HG03159 (cell line): ENCODE measurements around the gene FAP.
A peak's percentile ranks its signal among the peaks of the same experiment; 100 is the strongest.

Experiments used
- ATAC-seq: cut with Tn5 transposase; IDR thresholded peaks from one replicate; pipeline ENCODE4 v1.9.1; 2021; ENCODE audit warnings: mild to moderate bottlenecking, moderate library complexity; ENCODE audit not compliant: unreplicated experiment

FAP gene

DNA sequence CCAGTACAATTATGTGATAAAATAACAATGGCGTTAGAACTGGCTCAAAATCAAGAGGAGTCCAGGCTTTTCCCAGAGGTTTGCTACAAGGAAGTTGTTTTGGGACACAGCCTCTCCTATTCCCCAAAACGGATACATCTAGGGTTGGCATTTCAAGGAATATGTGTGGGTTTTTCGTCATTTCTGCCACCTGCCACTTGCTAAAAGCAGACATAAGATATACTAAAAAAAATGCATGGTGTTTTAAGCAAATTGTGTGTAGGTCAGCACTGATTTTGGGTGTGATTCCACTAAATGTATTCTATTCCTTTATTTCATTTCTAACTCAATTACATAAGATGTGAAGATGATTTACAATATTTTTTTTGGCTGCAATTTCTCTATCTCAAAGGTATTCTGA is 54.8 kb downstream of the FAP start:
- no peak for ATAC-seq

DNA sequence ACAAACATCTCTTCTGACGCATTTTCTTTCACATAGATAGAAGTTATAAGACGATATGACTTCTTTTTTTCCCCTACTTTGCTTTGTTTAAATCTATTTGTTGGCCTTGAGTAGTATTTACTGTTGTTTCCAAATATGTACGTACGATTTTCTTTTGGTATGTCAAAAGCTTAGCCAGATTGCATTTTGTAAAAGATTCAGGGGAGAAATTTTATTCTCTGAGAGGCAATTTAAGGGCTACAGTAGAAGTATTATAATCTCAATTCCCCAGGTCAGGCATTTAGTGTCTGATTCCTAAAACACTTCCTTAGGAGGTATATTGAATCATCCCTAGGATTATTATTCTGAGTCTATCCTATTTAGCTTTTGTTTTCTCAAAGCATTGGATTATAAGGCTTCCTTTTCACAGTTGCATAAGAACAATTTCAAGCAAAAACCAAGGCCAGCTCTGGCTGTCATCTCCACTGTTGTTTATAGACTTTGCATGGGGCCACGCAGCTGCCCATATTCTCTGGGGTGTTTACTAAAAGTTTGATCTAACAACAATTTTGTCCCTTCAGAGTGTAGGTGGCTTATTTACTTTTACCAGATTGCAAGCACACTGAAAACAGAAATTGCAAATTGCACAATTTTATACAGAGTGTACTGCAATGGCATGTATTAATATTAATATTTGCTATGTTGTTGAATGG is 57.6 kb downstream of the FAP start:
- no peak for ATAC-seq

DNA sequence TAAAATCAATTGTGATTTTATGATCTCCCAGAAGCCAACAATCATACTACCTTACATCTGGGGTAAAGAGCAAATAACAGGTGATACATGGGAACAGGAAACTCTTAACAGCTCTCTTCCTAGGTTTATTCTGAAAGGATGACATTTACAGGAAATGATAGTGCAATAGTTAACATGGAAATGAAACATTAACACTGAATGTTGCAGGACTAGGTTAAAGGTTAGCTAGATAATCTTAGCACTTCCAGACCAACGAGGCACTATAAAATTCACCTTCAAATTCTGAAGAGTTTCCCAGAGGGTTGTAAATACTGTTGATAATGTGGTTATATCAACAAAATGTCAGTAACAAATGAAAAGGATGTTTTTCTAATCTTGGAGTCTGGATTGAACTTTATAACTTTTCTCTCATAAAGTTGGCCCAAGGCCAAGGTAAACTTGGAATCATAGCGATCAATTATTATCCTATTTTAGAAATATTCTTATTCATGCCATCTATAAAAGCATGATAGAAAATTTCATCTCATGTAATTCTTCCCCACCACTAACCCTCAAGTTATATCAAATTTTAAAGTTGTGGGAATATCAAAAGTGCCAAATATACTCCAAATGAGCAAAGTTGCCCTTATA is 58.3 kb downstream of the FAP start:
- no peak for ATAC-seq

DNA sequence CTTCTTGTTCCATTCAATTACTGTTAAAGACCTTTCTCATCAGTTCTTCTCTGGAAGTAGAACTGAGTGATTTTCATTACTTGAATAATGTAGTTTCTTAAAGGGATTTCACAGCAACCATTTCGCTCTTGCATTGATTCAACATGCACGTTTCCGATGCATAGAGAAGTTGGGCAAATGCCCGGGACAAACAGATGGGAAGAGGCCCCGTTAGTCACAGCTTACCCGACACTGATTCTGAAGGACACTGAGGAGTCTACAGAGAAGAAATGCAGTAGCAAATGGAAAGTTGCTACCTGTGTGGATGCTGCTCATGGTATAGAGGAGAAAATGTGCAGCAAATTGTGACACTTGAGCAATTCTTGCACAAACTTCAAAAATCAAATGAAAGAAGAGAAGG is 58.9 kb downstream of the FAP start:
- ATAC-seq: no peak

DNA sequence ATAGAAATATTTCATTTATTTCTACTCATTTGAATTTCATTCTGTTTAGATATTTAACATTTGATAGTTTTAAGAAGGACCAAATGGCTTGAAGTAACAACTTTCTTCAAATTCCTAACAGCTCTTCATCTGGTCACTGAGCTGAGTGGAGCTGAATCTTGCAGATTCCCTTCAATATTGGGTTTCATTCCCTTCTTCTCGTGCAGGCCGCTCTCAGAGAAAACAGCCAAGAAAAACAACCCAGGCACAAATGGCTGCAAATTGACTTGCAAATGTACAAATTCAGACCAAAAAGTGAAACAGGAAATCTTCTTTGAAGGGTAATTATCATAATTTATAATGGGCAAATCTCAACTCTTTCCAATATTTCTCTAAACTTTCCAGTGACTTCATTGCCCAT is 60.9 kb downstream of the FAP start:
- ATAC-seq: no peak

DNA sequence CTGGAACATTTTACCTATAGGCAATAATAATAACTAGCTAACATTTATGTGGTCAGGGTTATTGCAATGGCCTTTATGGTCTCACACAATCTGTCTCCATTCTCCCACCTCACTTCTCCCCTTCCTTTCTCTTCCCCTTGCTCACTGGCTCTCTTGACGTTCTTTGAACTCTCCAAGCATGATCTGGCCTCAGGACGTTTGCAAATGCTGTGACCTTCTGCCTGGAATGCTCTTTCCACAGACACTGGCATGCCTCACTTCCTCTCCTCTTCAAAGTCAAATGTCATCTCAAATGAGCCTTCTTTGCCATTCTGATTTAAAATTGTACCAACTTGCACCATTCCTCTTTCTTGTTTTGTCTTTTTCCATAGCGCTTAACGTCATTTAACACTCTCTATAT is 65.9 kb downstream of the FAP start:
- ATAC-seq: no peak

DNA sequence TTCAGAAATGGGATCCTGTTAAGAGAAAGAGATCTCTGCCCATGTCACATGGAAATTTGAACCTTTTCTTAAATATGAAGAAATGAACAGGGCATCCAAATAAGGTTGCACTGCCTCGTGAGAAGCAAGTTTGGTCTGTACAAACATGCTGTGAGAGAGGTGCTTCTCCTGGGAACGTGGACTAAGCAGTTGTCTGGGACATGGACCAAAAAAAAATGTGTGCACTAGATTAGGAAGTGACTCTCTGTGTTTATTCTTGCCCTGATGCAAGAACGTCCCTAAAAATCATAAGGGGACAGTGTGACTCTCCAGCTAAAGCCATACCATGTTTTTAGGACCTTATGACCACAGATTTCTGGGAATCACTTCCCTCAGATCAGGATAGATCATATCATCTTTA is 67.5 kb downstream of the FAP start:
- no peak for ATAC-seq

DNA sequence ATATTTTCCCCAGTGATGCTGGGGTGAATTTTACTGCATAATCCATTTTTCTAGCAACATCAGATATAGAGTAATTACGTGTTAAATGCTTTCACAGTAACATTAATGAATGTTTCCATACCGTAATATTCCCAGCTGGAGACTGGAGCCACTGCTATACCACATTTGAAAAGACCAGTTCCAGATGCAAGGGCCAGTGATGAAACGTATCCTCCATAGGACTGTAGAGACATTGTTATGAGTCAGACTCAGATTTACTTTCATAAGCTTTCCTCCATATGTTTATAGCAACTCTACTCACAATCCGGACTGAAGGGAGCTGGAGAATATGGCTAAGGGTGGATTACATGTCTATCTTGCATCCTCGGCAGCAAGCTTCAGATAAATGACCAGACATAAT is 68.5 kb downstream of the FAP start:
- ATAC-seq: no peak

DNA sequence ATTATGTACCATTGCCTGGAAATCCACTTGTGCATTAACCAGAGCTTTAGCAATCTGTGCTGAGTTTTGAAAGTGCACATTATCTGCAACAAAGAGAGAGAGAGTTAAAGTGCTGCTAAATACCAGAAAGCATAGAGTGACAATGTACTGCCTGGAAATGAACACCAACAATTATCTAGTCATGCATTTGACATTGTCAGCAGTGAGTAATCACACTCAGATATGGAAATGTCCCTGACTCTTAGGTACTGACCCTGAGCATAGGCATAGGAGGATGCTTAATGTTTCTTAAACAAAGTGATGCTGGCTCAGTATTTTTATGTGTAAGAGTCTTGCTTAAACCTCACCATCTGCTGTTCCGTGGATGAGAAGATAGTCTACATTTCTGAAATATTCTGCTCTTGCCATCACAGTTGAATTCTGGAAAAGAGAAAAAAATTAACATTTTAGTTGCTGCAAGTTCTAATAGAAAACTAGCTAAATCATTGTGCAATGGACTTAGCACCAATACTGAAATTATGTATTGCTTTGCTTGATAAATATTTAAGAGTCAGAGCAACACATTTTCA is 70.4 kb downstream of the FAP start:
- no peak for ATAC-seq

DNA sequence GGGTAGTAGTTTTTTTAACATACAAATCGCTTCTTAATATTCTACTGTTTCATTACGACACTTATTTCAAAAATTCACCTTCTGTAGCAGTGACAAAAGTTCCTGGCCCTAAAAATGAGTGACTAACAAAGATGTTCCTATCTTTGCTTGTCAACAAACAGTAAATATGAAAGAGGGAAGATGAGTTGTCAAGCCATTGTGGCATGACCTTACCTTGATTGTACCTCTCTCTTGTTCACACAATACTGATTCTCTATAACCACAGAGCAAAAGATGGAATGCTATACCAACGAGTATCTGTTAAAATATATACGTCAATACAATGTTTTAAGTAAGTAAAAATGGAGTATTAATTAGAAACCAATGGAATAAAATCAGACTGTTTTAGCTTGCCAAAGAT is 76.5 kb downstream of the FAP start:
- no peak for ATAC-seq

DNA sequence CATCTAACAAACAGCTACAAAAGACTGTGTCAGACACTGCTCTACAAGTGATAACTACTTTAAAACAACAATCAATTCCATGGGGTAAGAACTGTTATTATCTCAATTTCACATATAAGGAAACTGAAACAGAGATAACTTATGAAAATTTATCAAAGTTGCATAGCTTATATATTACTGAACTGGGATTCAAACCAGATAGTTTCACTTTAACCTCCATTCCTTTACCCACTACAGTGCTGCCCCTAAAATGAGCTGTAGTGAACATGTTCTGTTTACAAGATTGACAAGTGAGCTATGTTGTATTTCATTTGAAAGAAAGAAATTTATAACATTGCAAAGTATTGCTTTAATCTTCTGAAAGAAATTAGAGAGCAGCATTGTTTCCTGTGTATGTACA is 77.1 kb downstream of the FAP start:
- ATAC-seq: no peak

DNA sequence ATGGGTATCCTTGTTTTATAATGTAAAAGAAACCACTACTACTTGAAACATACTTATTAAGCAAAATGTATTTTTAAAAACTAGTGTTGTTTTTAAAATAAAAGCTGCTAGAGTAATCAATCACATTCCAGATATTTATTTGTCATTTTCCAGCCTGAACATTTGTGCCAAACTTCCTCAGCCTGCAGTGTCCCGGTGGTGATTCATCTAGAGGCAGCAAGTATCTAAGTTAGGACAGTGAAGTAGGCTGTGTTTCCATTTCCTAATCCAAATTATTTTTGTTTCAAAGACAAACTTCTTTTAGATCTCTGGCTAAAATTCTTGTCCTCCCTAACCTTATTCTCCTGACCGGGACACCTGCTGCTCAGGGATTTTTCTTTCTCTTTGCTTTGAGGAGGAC is 78.4 kb downstream of the FAP start:
- ATAC-seq: no peak

DNA sequence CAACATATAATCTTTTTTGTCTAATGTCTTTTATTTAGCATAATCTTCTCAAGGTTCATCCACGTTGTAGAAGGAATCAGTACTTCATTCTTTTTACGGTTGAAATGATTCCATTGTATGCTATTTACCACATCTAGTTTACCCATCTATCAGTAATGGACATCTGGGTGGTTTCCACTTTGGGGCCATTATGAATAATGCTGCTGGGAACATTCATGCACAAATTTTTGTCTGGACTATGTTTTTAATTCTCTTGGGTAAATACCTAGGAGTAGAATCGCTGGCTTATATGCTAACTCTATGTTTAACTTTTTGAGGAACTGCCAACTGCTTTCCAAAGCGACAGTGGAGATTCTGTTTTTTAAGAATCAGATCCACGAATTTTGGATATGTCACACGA is 83.8 kb downstream of the FAP start:
- ATAC-seq: no peak

DNA sequence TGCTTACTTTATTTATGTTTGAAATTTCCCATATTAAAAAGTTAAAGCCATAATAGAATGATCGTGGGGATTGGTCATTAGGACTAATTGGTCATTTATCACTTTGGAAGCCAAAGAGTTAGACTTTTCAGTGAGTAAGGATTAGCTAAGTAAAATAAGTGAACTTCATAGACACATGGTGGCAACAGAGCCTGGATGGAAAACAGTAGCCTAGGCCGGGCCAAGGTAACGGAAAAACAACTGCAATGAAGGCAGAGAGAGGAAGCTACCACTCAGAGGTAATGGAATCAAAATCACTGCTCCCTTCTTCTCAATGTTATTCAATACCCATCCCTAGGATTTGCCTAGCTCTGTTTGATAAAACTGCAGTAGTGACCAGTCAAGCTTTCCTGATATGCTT is 87.1 kb downstream of the FAP start:
- no peak for ATAC-seq

DNA sequence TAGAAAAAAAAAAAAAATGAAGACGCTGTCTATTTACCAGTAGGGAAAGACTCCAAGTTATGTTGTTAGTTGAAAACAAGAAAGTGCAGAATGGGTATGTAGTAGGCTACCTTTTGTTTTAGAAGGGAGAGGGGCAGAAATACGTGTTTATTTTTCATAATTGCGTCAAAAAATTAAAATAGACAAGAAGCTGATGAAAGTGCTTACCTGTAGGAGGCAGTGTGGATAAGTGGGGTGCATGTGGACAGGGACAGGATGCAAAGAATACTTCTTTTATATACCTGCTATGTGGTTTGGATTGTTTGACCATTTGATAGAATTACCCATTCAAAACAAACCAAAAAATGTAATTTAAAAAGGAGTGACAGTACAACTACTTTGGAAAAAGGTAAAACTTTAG is 88.2 kb downstream of the FAP start:
- ATAC-seq: no peak

DNA sequence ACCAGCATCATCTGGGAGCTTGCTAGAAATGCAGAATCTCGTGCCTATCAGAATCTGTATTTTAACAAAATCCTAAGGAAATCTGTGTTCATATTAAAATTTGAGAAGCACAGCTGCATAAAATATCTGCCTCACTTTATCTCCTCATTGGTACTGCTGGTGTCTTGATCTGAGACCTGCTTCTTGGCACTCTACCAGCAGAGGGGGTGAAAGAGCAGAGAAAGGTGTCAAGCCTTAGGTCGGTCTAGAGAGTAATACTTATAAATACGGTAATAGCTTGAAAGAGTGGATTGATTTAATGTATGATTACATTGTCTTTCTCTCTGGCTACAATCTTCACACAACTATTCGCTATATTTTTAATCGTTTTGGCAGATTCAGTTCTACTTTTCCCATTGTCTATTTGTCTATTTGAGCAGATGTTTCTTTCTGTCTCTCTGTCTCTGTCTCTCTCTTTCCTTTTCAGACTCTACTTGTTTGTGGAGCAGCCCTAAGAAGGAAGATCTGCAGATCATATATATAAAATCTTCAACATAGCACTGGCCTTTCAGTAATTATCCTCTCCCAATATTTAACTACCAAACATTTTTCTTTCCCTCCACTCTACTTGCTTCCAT is 89.5 kb downstream of the FAP start:
- ATAC-seq: peak; percentile 99

DNA sequence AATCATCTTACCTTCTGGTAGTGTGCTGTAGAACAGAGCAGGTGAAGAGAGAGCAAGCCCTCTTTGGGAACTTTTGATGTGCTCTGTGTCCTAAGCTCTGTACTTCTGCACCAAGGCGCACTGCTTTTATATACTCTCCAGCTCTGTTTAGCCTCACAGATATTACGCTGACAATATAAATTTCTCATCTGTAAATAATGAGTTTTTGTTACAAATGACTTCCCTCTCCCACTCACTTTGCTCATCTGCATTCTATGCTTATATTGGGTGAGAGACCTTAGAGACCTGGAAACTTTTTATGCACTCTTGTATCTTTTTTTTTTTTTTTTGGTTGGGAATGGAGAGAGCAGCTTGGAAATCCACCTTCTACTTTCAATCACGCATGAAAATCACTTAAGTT is 91.1 kb downstream of the FAP start, which contains the start of gene GCG:
GCG (minus strand) TSS at position 101 of the 400 bp plus-strand sequence. CDS start 3,069 bp downstream, outside the sequence.
- no peak for ATAC-seq

DNA sequence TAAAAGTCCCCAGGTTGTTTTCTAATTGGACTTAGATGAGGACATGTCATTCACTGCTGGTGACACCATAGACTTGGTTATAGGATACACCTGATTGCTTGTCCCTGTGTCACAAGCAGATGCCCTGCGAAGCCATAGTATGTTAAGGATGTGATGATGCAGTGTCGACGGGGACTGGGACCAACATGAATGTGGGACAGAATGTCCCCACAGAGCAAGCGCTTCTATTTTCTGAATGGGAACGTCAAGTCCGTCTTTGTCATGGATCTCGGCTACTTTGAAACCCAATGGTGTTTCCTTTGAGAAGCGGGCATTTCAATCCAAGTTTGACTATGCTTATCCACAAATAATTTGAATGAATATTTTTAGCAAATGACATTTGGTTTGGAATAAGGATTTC is 93.3 kb downstream of the FAP start:
- no peak for ATAC-seq

DNA sequence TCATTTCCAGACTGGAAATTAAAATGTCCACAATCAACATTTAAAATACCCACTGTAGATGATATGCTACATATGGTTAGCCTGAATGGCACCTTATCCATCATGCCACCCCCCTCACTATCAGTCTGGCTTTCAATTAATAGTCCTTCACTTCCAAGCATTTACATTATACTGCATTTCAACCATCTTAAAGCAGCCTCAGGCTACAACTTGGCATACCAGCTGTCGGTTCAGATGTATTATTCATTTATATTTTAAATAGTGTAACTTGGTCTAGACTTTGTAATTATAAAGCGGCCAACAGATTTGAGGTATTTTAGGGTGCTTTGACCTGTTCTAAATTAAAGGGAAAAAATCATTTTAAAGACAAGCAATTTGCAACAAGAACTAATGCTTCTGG is 93.8 kb downstream of the FAP start:
- ATAC-seq: no peak

DNA sequence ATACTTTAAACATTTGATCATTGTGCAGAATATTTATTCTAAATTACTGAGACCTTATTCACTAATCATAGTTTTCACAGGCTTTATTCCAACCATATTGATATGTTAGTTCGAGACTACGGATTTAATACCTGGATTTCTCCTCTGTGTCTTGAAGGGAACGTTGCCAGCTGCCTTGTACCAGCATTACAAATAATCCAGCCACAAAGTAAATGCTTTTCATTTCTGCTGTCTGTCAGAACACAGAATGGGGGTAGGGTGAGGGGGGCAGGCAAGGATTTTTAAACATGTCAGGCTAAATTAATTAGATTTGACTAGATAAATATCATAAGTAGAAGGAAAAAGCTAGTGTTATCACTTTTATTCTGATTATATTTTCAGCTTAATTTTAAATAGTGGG is 94.3 kb downstream of the FAP start:
- no peak for ATAC-seq

DNA sequence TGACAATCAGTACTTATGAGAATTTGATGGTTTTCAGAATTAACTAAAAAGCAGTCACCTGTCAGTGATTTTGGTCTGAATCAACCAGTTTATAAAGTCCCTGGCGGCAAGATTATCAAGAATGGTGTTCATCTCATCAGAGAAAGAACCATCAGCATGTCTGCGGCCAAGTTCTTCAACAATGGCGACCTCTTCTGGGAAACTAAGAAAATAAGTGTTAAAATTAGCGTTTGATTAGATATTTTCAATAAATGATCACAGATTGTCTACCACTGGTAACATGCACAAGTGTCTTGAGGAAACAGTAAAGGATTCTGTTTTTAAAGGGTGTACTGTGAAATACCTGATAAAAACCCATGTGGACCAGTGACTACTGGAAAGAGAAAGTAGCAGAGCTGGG is 99.3 kb downstream of the FAP start:
- no peak for ATAC-seq

DNA sequence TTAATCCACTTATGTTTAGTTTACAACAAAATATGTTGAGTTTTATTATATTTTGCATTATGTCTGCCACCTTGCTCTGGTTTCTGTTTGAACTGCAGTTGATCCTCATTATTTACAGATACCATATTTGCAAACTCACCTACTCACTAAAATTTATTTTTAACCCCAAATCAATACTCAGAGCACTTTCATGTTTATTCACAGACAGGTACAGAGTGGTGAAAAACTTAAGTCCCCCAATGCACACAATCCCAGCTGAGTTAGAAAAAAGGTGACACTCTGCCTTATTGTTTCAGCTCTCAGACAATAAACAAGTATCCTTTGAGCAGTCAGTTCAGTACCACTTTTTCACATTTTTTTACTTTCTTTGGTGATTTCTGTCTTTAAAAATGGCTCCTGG is 104.9 kb downstream of the FAP start:
- no peak for ATAC-seq
